GM23248 (cell line): ENCODE measurements around the gene TNPO3.

Experiments
- EZH2 ChIP-seq: fragments of 200-600 bp; sonication (generic); IDR thresholded peaks from 2 replicates; pipeline ENCODE4 v1.6.1; 2018; ENCODE audit warnings: antibody characterized with exemption, mild to moderate bottlenecking; ENCODE audit not compliant: insufficient read depth, poor library complexity, severe bottlenecking
- EZH2phosphoT487 ChIP-seq: fragments of 200-600 bp; sonication (generic); IDR thresholded peaks from 2 replicates; pipeline ENCODE4 v1.6.1; 2018; ENCODE audit warnings: antibody characterized with exemption, moderate library complexity, mild to moderate bottlenecking, low read depth; ENCODE audit not compliant: insufficient read depth

GRCh38 chr7:128911423-128912031 is 143.4 kb downstream of the TNPO3 start:
- TF ChIP-seq EZH2 (no peak), EZH2phosphoT487 (no peak)
